ENCODE measurements around the gene GABRR3.

The GABRR3 gene

GRCh38 chr3:97971679-97972567 is 63.2 kb downstream of the GABRR3 start, which contains the start of gene RIOX2:
Gene RIOX2 (minus strand): TSS chr3:97972431. CDS start chr3:97967593, 4,838 bp downstream.
- peaks cover 13 to 48% of the 10 kb centered on the region in 2 donors for H3K4me1 Mint-ChIP-seq (ENCODE audit: low read depth in 2 of 2)
- no peaks in the 10 kb centered on the region for H3K9me3 Mint-ChIP-seq
- peak; percentile 56 to 66 (median 61) for DNase-seq

GRCh38 chr3:97970956-97971620 is 64.0 kb downstream of the GABRR3 start:
- DNase-seq: no peak
- H3K4me1 Mint-ChIP-seq (ENCODE audit: low read depth in 2 of 2): peaks cover 13 to 51% of the 10 kb centered on the region in 2 donors
- no peaks in the 10 kb centered on the region for H3K27me3 Mint-ChIP-seq
- peak overlapping the region; percentile 85 to 89 for H3K27ac Mint-ChIP-seq
- ATAC-seq (replicated peaks): no peak
- H3K4me3 Mint-ChIP-seq: peak overlapping the region; percentile 86 to 89
- peaks cover 13% of the 10 kb centered on the region for H3K36me3 Mint-ChIP-seq (ENCODE audit: insufficient read depth)
- no peaks in the 10 kb centered on the region for H3K9me3 Mint-ChIP-seq

More at GRCh38 chr3:97971679-97972567, 63.2 kb downstream of the GABRR3 start, which contains the start of gene RIOX2:
- peak within 1 kb of the TSS; percentile 86 to 89 for H3K4me3 Mint-ChIP-seq
- H3K27ac Mint-ChIP-seq: peak within 1 kb of the TSS; percentile 85 to 89
- peak; percentile 93 for ATAC-seq (replicated peaks)
- H3K27me3 Mint-ChIP-seq: no peaks in the 10 kb centered on the region
- H3K36me3 Mint-ChIP-seq (ENCODE audit: insufficient read depth): peaks cover 9% of the 10 kb centered on the region

GRCh38 chr3:97970156-97970555 is 65.0 kb downstream of the GABRR3 start:
- no peak for DNase-seq
- H3K4me1 Mint-ChIP-seq (ENCODE audit: low read depth in 2 of 2): peaks cover 13 to 51% of the 10 kb centered on the region in 2 donors
- peak overlapping the region in 1 of 2 donors; percentile 85 for H3K27ac Mint-ChIP-seq
- H3K9me3 Mint-ChIP-seq: no peaks in the 10 kb centered on the region
- peak overlapping the region in 1 of 2 donors; percentile 86 for H3K4me3 Mint-ChIP-seq
- H3K27me3 Mint-ChIP-seq: no peaks in the 10 kb centered on the region
- ATAC-seq (replicated peaks): no peak
- H3K36me3 Mint-ChIP-seq (ENCODE audit: insufficient read depth): peaks cover 17% of the 10 kb centered on the region

- no peak overlapping the region for H3K4me3 Mint-ChIP-seq
- H3K36me3 Mint-ChIP-seq (ENCODE audit: insufficient read depth): peaks cover 21% of the 10 kb centered on the region
- DNase-seq: no peak
- peaks cover 13 to 51% of the 10 kb centered on the region in 2 donors for H3K4me1 Mint-ChIP-seq (ENCODE audit: low read depth in 2 of 2)
- no peaks in the 10 kb centered on the region for H3K27me3 Mint-ChIP-seq
- ATAC-seq (replicated peaks): no peak
- no peaks in the 10 kb centered on the region for H3K9me3 Mint-ChIP-seq
- no peak overlapping the region for H3K27ac Mint-ChIP-seq
Observed at GRCh38 chr3:97969541-97969940, 65.6 kb downstream of the GABRR3 start.

- Mint-ChIP-seq H3K9me3 (no peaks in the 10 kb centered on the region), H3K36me3 (ENCODE audit: insufficient read depth) (peaks cover 27% of the 10 kb centered on the region), H3K27ac (no peak overlapping the region), H3K4me1 (ENCODE audit: low read depth in 2 of 2) (peaks cover 18 to 59% of the 10 kb centered on the region in 2 donors), H3K4me3 (no peak overlapping the region), H3K27me3 (no peaks in the 10 kb centered on the region)
- no peak for DNase-seq
- ATAC-seq (replicated peaks): no peak
Observed at GRCh38 chr3:97968376-97968775, 66.7 kb downstream of the GABRR3 start.

- ATAC-seq (replicated peaks) (no peak), DNase-seq (no peak)
- Mint-ChIP-seq H3K4me3 (no peak overlapping the region), H3K27ac (no peak overlapping the region), H3K27me3 (no peaks in the 10 kb centered on the region), H3K9me3 (no peaks in the 10 kb centered on the region), H3K4me1 (ENCODE audit: low read depth in 2 of 2) (peaks cover 18 to 62% of the 10 kb centered on the region in 2 donors), H3K36me3 (ENCODE audit: insufficient read depth) (peaks cover 27% of the 10 kb centered on the region)
Observed at GRCh38 chr3:97967966-97968365, 67.1 kb downstream of the GABRR3 start.

- Mint-ChIP-seq H3K4me3 (no peak overlapping the region), H3K27me3 (no peaks in the 10 kb centered on the region), H3K9me3 (no peaks in the 10 kb centered on the region), H3K4me1 (ENCODE audit: low read depth in 2 of 2) (peaks cover 16 to 24% of the 10 kb centered on the region in 2 donors), H3K27ac (no peak overlapping the region), H3K36me3 (ENCODE audit: insufficient read depth) (peaks cover 47% of the 10 kb centered on the region)
- no peak for ATAC-seq (replicated peaks)
- no peak for DNase-seq
Observed at GRCh38 chr3:97960993-97961766, 73.9 kb downstream of the GABRR3 start.

GRCh38 chr3:97960551-97960950 is 74.6 kb downstream of the GABRR3 start:
- H3K9me3 Mint-ChIP-seq: no peaks in the 10 kb centered on the region
- no peak for ATAC-seq (replicated peaks)
- H3K27ac Mint-ChIP-seq: no peak overlapping the region
- peaks cover 46% of the 10 kb centered on the region for H3K36me3 Mint-ChIP-seq (ENCODE audit: insufficient read depth)
- peaks cover 16 to 24% of the 10 kb centered on the region in 2 donors for H3K4me1 Mint-ChIP-seq (ENCODE audit: low read depth in 2 of 2)
- no peaks in the 10 kb centered on the region for H3K27me3 Mint-ChIP-seq
- no peak overlapping the region for H3K4me3 Mint-ChIP-seq
- no peak for DNase-seq

- H3K27me3 Mint-ChIP-seq: no peaks in the 10 kb centered on the region
- DNase-seq (no peak), ATAC-seq (replicated peaks) (no peak)
- peaks cover 16 to 24% of the 10 kb centered on the region in 2 donors for H3K4me1 Mint-ChIP-seq (ENCODE audit: low read depth in 2 of 2)
- no peak overlapping the region for H3K27ac Mint-ChIP-seq
- peaks cover 41% of the 10 kb centered on the region for H3K36me3 Mint-ChIP-seq (ENCODE audit: insufficient read depth)
- H3K9me3 Mint-ChIP-seq: no peaks in the 10 kb centered on the region
- H3K4me3 Mint-ChIP-seq: no peak overlapping the region
Observed at GRCh38 chr3:97959872-97960271, 75.2 kb downstream of the GABRR3 start.

GRCh38 chr3:97958796-97959195 is 76.3 kb downstream of the GABRR3 start:
- Mint-ChIP-seq H3K4me3 (no peak overlapping the region), H3K27ac (no peak overlapping the region), H3K36me3 (ENCODE audit: insufficient read depth) (peaks cover 39% of the 10 kb centered on the region), H3K4me1 (ENCODE audit: low read depth in 2 of 2) (peaks cover 11 to 20% of the 10 kb centered on the region in 2 donors), H3K27me3 (no peaks in the 10 kb centered on the region), H3K9me3 (no peaks in the 10 kb centered on the region)
- ATAC-seq (replicated peaks): no peak
- DNase-seq: no peak

- peaks cover 37% of the 10 kb centered on the region for H3K36me3 Mint-ChIP-seq (ENCODE audit: insufficient read depth)
- no peaks in the 10 kb centered on the region for H3K9me3 Mint-ChIP-seq
- H3K4me1 Mint-ChIP-seq (ENCODE audit: low read depth in 2 of 2): peaks cover 11 to 16% of the 10 kb centered on the region in 2 donors
- no peaks in the 10 kb centered on the region for H3K27me3 Mint-ChIP-seq
- no peak overlapping the region for H3K4me3 Mint-ChIP-seq
- H3K27ac Mint-ChIP-seq: no peak overlapping the region
- ATAC-seq (replicated peaks) (no peak), DNase-seq (no peak)
Observed at GRCh38 chr3:97958396-97958795, 76.7 kb downstream of the GABRR3 start.

GRCh38 chr3:97957617-97958311 is 77.4 kb downstream of the GABRR3 start:
- Mint-ChIP-seq H3K9me3 (no peaks in the 10 kb centered on the region), H3K4me3 (no peak overlapping the region)

More at GRCh38 chr3:97957617-97958311, 77.4 kb downstream of the GABRR3 start:
- DNase-seq (no peak), ATAC-seq (replicated peaks) (no peak)
- Mint-ChIP-seq H3K27ac (no peak overlapping the region), H3K27me3 (no peaks in the 10 kb centered on the region), H3K4me1 (ENCODE audit: low read depth in 2 of 2) (peaks cover 11 to 13% of the 10 kb centered on the region in 2 donors), H3K36me3 (ENCODE audit: insufficient read depth) (peaks cover 40% of the 10 kb centered on the region)
